Measurements from ENCODE around the gene FBXO30.

Gene FBXO30

GRCh38 chr6:145798530-145798929 is 16.1 kb downstream of the FBXO30 start:
- Histone ChIP-seq H2BK120ac (ENCODE audit: low read depth, low read length) (no peak overlapping the region), H3K79me1 (replicated peaks; ENCODE audit: low read length, poor library complexity, severe bottlenecking) (peaks cover 15% of the 10 kb centered on the region), H2AFZ (ENCODE audit: low read depth, low read length) (no peak overlapping the region), H4K8ac (ENCODE audit: low read length) (no peak overlapping the region), H2AK5ac (ENCODE audit: low read length, severe bottlenecking) (no peak overlapping the region), H3K4me3 (ENCODE audit: insufficient read depth in 1 of 2, low read depth in 1 of 2, low read length in 2 of 2) (no peak overlapping the region), H3K27me3 (ENCODE audit: control insufficient read depth in 1 of 2, insufficient read depth in 1 of 2, low read length in 2 of 2) (no peaks in the 10 kb centered on the region), H3K36me3 (ENCODE audit: control insufficient read depth in 1 of 2, insufficient read depth in 2 of 2, low read depth in 1 of 2, low read length in 2 of 2) (peaks cover 0 to 49% of the 10 kb centered on the region in 2 experiments), H4K91ac (ENCODE audit: low read length) (no peak overlapping the region), H2BK15ac (ENCODE audit: low read depth, poor library complexity, severe bottlenecking) (no peak overlapping the region), H3K4ac (ENCODE audit: low read depth in 1 of 2, low read length in 2 of 2) (no peak overlapping the region), H2BK5ac (ENCODE audit: low read depth, low read length, poor library complexity, severe bottlenecking) (no peak overlapping the region), H3K27ac (ENCODE audit: low read length, poor library complexity, severe bottlenecking) (no peak overlapping the region), H3K18ac (ENCODE audit: low read depth in 1 of 2, low read length in 2 of 2) (no peak overlapping the region), H2BK12ac (ENCODE audit: low read length in 2 of 2) (no peak overlapping the region), H3K4me1 (ENCODE audit: control insufficient read depth, insufficient read depth, low read depth, low read length) (no peaks in the 10 kb centered on the region), H3K23ac (ENCODE audit: low read length in 2 of 2) (no peak overlapping the region), H3K14ac (ENCODE audit: low read length in 2 of 2) (no peak overlapping the region), H3K9ac (ENCODE audit: low read length) (no peak overlapping the region), H3K9me3 (ENCODE audit: control insufficient read depth, low read length) (no peaks in the 10 kb centered on the region), H3K4me2 (ENCODE audit: low read length, poor library complexity, severe bottlenecking) (no peak overlapping the region)
- DNase-seq: no peak
- WGBS: 100% methylated on average over 2 of the region's 2 CpGs

- H3K18ac ChIP-seq (ENCODE audit: low read depth in 1 of 2, low read length in 2 of 2): no peak overlapping the region
- H2BK120ac ChIP-seq (ENCODE audit: low read depth, low read length): no peak overlapping the region
- H3K27me3 ChIP-seq (ENCODE audit: control insufficient read depth in 1 of 2, insufficient read depth in 1 of 2, low read length in 2 of 2): no peaks in the 10 kb centered on the region
- no peak overlapping the region for H3K27ac ChIP-seq (ENCODE audit: low read length, poor library complexity, severe bottlenecking)
- no peak for DNase-seq
- no peak overlapping the region for H3K9ac ChIP-seq (ENCODE audit: low read length)
- no peak overlapping the region for H3K4me3 ChIP-seq (ENCODE audit: insufficient read depth in 1 of 2, low read depth in 1 of 2, low read length in 2 of 2)
- WGBS: 98% methylated on average over 3 of the region's 3 CpGs
- H3K4ac ChIP-seq (ENCODE audit: low read depth in 1 of 2, low read length in 2 of 2): no peak overlapping the region
- H2BK5ac ChIP-seq (ENCODE audit: low read depth, low read length, poor library complexity, severe bottlenecking): no peak overlapping the region
- H2AFZ ChIP-seq (ENCODE audit: low read depth, low read length): no peak overlapping the region
- H3K36me3 ChIP-seq (ENCODE audit: control insufficient read depth in 1 of 2, insufficient read depth in 2 of 2, low read depth in 1 of 2, low read length in 2 of 2): peaks cover 13 to 22% of the 10 kb centered on the region in 2 experiments
- no peak overlapping the region for H2BK15ac ChIP-seq (ENCODE audit: low read depth, poor library complexity, severe bottlenecking)
- H3K4me2 ChIP-seq (ENCODE audit: low read length, poor library complexity, severe bottlenecking): no peak overlapping the region
- H3K79me1 ChIP-seq (replicated peaks; ENCODE audit: low read length, poor library complexity, severe bottlenecking): peaks cover 21% of the 10 kb centered on the region
- H4K8ac ChIP-seq (ENCODE audit: low read length): no peak overlapping the region
- no peak overlapping the region for H2BK12ac ChIP-seq (ENCODE audit: low read length in 2 of 2)
- H3K4me1 ChIP-seq (ENCODE audit: control insufficient read depth, insufficient read depth, low read depth, low read length): no peaks in the 10 kb centered on the region
- H3K23ac ChIP-seq (ENCODE audit: low read length in 2 of 2): no peak overlapping the region
- H3K14ac ChIP-seq (ENCODE audit: low read length in 2 of 2): no peak overlapping the region
- no peak overlapping the region for H4K91ac ChIP-seq (ENCODE audit: low read length)
- no peak overlapping the region for H2AK5ac ChIP-seq (ENCODE audit: low read length, severe bottlenecking)
- peaks cover 10% of the 10 kb centered on the region for H3K9me3 ChIP-seq (ENCODE audit: control insufficient read depth, low read length)
These were observed 25.2 kb downstream of the FBXO30 start for GRCh38 chr6:145789443-145789842.

- 100% methylated on average over 1 of the region's 3 CpGs for WGBS
- Histone ChIP-seq H2BK12ac (ENCODE audit: low read length in 2 of 2) (no peak overlapping the region), H2BK15ac (ENCODE audit: low read depth, poor library complexity, severe bottlenecking) (no peak overlapping the region), H4K91ac (ENCODE audit: low read length) (no peak overlapping the region), H3K4me1 (ENCODE audit: control insufficient read depth, insufficient read depth, low read depth, low read length) (no peaks in the 10 kb centered on the region), H3K9ac (ENCODE audit: low read length) (no peak overlapping the region), H3K9me3 (ENCODE audit: control insufficient read depth, low read length) (peaks cover 10% of the 10 kb centered on the region), H3K23ac (ENCODE audit: low read length in 2 of 2) (no peak overlapping the region), H3K4me2 (ENCODE audit: low read length, poor library complexity, severe bottlenecking) (no peak overlapping the region), H3K36me3 (ENCODE audit: control insufficient read depth in 1 of 2, insufficient read depth in 2 of 2, low read depth in 1 of 2, low read length in 2 of 2) (peaks cover 13 to 17% of the 10 kb centered on the region in 2 experiments), H3K27me3 (ENCODE audit: control insufficient read depth in 1 of 2, insufficient read depth in 1 of 2, low read length in 2 of 2) (no peaks in the 10 kb centered on the region), H3K18ac (ENCODE audit: low read depth in 1 of 2, low read length in 2 of 2) (no peak overlapping the region), H3K4ac (ENCODE audit: low read depth in 1 of 2, low read length in 2 of 2) (no peak overlapping the region), H2BK120ac (ENCODE audit: low read depth, low read length) (no peak overlapping the region), H3K79me1 (replicated peaks; ENCODE audit: low read length, poor library complexity, severe bottlenecking) (peaks cover 21% of the 10 kb centered on the region), H2AFZ (ENCODE audit: low read depth, low read length) (no peak overlapping the region), H3K4me3 (ENCODE audit: insufficient read depth in 1 of 2, low read depth in 1 of 2, low read length in 2 of 2) (no peak overlapping the region), H3K27ac (ENCODE audit: low read length, poor library complexity, severe bottlenecking) (no peak overlapping the region), H2AK5ac (ENCODE audit: low read length, severe bottlenecking) (no peak overlapping the region), H4K8ac (ENCODE audit: low read length) (no peak overlapping the region), H2BK5ac (ENCODE audit: low read depth, low read length, poor library complexity, severe bottlenecking) (no peak overlapping the region), H3K14ac (ENCODE audit: low read length in 2 of 2) (no peak overlapping the region)
- no peak for DNase-seq
These were observed 26.9 kb downstream of the FBXO30 start for GRCh38 chr6:145787688-145788087.

- Histone ChIP-seq H3K4me3 (ENCODE audit: insufficient read depth in 1 of 2, low read depth in 1 of 2, low read length in 2 of 2) (no peak overlapping the region), H2AFZ (ENCODE audit: low read depth, low read length) (peak overlapping the region; percentile 20), H3K27me3 (ENCODE audit: control insufficient read depth in 1 of 2, insufficient read depth in 1 of 2, low read length in 2 of 2) (no peaks in the 10 kb centered on the region), H3K4me1 (ENCODE audit: control insufficient read depth, insufficient read depth, low read depth, low read length) (no peaks in the 10 kb centered on the region), H3K23ac (ENCODE audit: low read length in 2 of 2) (no peak overlapping the region), H3K14ac (ENCODE audit: low read length in 2 of 2) (no peak overlapping the region), H3K18ac (ENCODE audit: low read depth in 1 of 2, low read length in 2 of 2) (no peak overlapping the region), H4K8ac (ENCODE audit: low read length) (no peak overlapping the region), H2BK5ac (ENCODE audit: low read depth, low read length, poor library complexity, severe bottlenecking) (no peak overlapping the region), H2BK12ac (ENCODE audit: low read length in 2 of 2) (no peak overlapping the region), H3K4me2 (ENCODE audit: low read length, poor library complexity, severe bottlenecking) (no peak overlapping the region), H3K9me3 (ENCODE audit: control insufficient read depth, low read length) (peaks cover 3% of the 10 kb centered on the region), H2BK15ac (ENCODE audit: low read depth, poor library complexity, severe bottlenecking) (no peak overlapping the region), H2AK5ac (ENCODE audit: low read length, severe bottlenecking) (no peak overlapping the region), H3K36me3 (ENCODE audit: control insufficient read depth in 1 of 2, insufficient read depth in 2 of 2, low read depth in 1 of 2, low read length in 2 of 2) (peaks cover 10 to 18% of the 10 kb centered on the region in 2 experiments), H4K91ac (ENCODE audit: low read length) (no peak overlapping the region), H3K79me1 (replicated peaks; ENCODE audit: low read length, poor library complexity, severe bottlenecking) (peaks cover 10% of the 10 kb centered on the region), H2BK120ac (ENCODE audit: low read depth, low read length) (no peak overlapping the region), H3K4ac (ENCODE audit: low read depth in 1 of 2, low read length in 2 of 2) (no peak overlapping the region), H3K27ac (ENCODE audit: low read length, poor library complexity, severe bottlenecking) (no peak overlapping the region), H3K9ac (ENCODE audit: low read length) (no peak overlapping the region)
- DNase-seq: no peak
- WGBS: 92% methylated on average over 1 of the region's 1 CpG
These were observed 29.9 kb downstream of the FBXO30 start for GRCh38 chr6:145784683-145785082.

All from mesenchymal stem cell (in vitro differentiated cells and primary cell).